CD14-positive monocyte (primary cell): ENCODE data around the gene TRUB2. TPM values are rescaled to one million over a fixed set of nuclear protein-coding genes. Genes with fewer than 3 reads are reported as not detected.

Experiments
- DNase-seq, 3 donors: peaks; one replicate each; pipeline ENCODE4 v3.0.0-alpha.2; 2011 to 2022
- H2AFZ ChIP-seq: 2 replicates; pipeline ENCODE4 v1.6.0; 2012; ENCODE audit warnings: mild to moderate bottlenecking, low read depth, low read length, inconsistent platforms; ENCODE audit not compliant: insufficient read depth, poor library complexity, severe bottlenecking
- H3K27ac ChIP-seq, 2 donors: 1 replicate in 1 of 2; 2 replicates in 1 of 2; pipeline ENCODE4 v1.5.1; 2012 to 2013; ENCODE audit warnings: low read length in 2 of 2, control low read depth in 1 of 2, inconsistent platforms in 1 of 2, low read depth in 1 of 2, mild to moderate bottlenecking in 1 of 2
- H3K27me3 ChIP-seq, 2 donors: one replicate each; pipeline versions ENCODE4 v1.6.0 to v1.6.1; 2011 to 2013; ENCODE audit warnings: low read length in 2 of 2; ENCODE audit not compliant: control insufficient read depth in 2 of 2, insufficient read depth in 2 of 2
- H3K36me3 ChIP-seq, 2 donors: replicated peaks in 1 of 2; 1 replicate in 1 of 2; 2 replicates in 1 of 2; pipeline versions ENCODE4 v1.5.1 to v1.6.1; 2012 to 2013; ENCODE audit warnings: low read length in 2 of 2, control low read depth in 1 of 2, inconsistent platforms in 1 of 2, mild to moderate bottlenecking in 1 of 2; ENCODE audit not compliant: insufficient read depth in 2 of 2, control insufficient read depth in 1 of 2
- H3K4me1 ChIP-seq, 2 donors: 1 replicate in 1 of 2; 2 replicates in 1 of 2; pipeline versions ENCODE4 v1.5.1 to v1.6.1; 2012 to 2013; ENCODE audit warnings: low read length in 2 of 2, control low read depth in 1 of 2, inconsistent platforms in 1 of 2, mild to moderate bottlenecking in 1 of 2, moderate library complexity in 1 of 2; ENCODE audit not compliant: insufficient read depth in 2 of 2, control insufficient read depth in 1 of 2
- H3K4me2 ChIP-seq: replicated peaks from 2 replicates; pipeline ENCODE3; 2012; ENCODE audit warnings: low read length, moderate library complexity, mild to moderate bottlenecking; ENCODE audit not compliant: poor library complexity, severe bottlenecking; ENCODE audit errors: extremely low read depth
- H3K4me3 ChIP-seq, 3 experiments: fragments of 200-600 bp in 1 of 3; sonication (generic) in 1 of 3; replicated peaks in 1 of 3; 1 replicate in 2 of 3; 2 replicates in 1 of 3; pipeline ENCODE4 v1.5.1; 2011 to 2013; ENCODE audit warnings: low read length in 3 of 3, mild to moderate bottlenecking in 3 of 3, control low read depth in 2 of 3, low read depth in 2 of 3, inconsistent platforms in 1 of 3, moderate library complexity in 1 of 3
- H3K79me2 ChIP-seq: 2 replicates; pipeline ENCODE4 v1.6.0; 2012; ENCODE audit warnings: mild to moderate bottlenecking, control low read depth, inconsistent platforms, low read length, moderate library complexity; ENCODE audit not compliant: insufficient read depth
- H3K9ac ChIP-seq: 2 replicates; pipeline ENCODE4 v1.6.0; 2017; ENCODE audit warnings: low read length, mild to moderate bottlenecking; ENCODE audit not compliant: insufficient read depth, poor library complexity, severe bottlenecking
- H3K9me3 ChIP-seq, 2 donors: replicated peaks in 1 of 2; 1 replicate in 1 of 2; 2 replicates in 1 of 2; pipeline versions ENCODE4 v1.5.1 to v1.6.1; 2012 to 2013; ENCODE audit warnings: low read length in 2 of 2, control low read depth in 1 of 2; ENCODE audit not compliant: control insufficient read depth in 1 of 2, insufficient read depth in 1 of 2
- H4K20me1 ChIP-seq: 2 replicates; pipeline ENCODE4 v1.6.0; 2012; ENCODE audit warnings: mild to moderate bottlenecking, low read length, control low read depth, moderate library complexity; ENCODE audit not compliant: insufficient read depth
- H3K27ac Mint-ChIP-seq, 7 donors: one replicate each; pipeline ENCODE4 v1.8.0; 2020; ENCODE audit warnings: mild to moderate bottlenecking in 7 of 7, mixed read lengths in 7 of 7, moderate library complexity in 6 of 7, inconsistent platforms in 2 of 7
- H3K27me3 Mint-ChIP-seq, 3 donors: one replicate each; pipeline ENCODE4 v1.8.0; 2021 to 2022; ENCODE audit warnings: low read depth in 3 of 3, mild to moderate bottlenecking in 3 of 3, mixed read lengths in 3 of 3, moderate library complexity in 3 of 3, inconsistent platforms in 1 of 3
- H3K36me3 Mint-ChIP-seq, 2 donors: one replicate each; pipeline ENCODE4 v1.8.0; 2020; ENCODE audit warnings: mixed read lengths in 2 of 2, inconsistent platforms in 1 of 2, mild to moderate bottlenecking in 1 of 2
- H3K4me1 Mint-ChIP-seq: one replicate; pipeline ENCODE4 v1.8.0; 2020; ENCODE audit warnings: mild to moderate bottlenecking, mixed read lengths
- H3K4me3 Mint-ChIP-seq, 2 donors: one replicate each; pipeline ENCODE4 v1.8.0; 2020; ENCODE audit warnings: mild to moderate bottlenecking in 2 of 2, mixed read lengths in 2 of 2, moderate library complexity in 1 of 2
- H3K9me3 Mint-ChIP-seq, 7 donors: one replicate each; pipeline ENCODE4 v1.8.0; 2020 to 2022; ENCODE audit warnings: mixed read lengths in 7 of 7, mild to moderate bottlenecking in 6 of 7, moderate library complexity in 6 of 7, inconsistent platforms in 2 of 7
- CTCF ChIP-seq: fragments of 200-600 bp; IDR thresholded peaks from one replicate; pipeline ENCODE4 v1.8.0; 2022; ENCODE audit warnings: antibody characterized with exemption, mild to moderate bottlenecking
- WGBS: methylation state at CpG from one replicate; pipeline ENCODE4 v1.1.5; 2013; ENCODE audit warnings: missing lambda C conversion rate; ENCODE audit not compliant: insufficient coverage; 5-methylcytosine and 5-hydroxymethylcytosine counted together
- intact Hi-C, 2 donors: fragments of 100-400 bp; cut with micrococcal nuclease; formaldehyde crosslinking; loops; one replicate each; pipeline versions ENCODE4 v1.15.0 to v1.15.1; 2023
- polyA plus RNA-seq, 3 donors: library from polyadenylated mRNA; depleted of rRNA in 1 of 3; unstranded in 2 of 3; stranded (reverse) in 1 of 3; fragments of 300-500 nt in 2 of 3; fragments of >200 nt in 1 of 3; fragmentation: Illumina TruSeq in 2 of 3; gene quantifications; 1 replicate in 2 of 3; 2 replicates in 1 of 3; pipeline ENCODE4 v1.2.3, GENCODE V29; 2012 to 2021

TRUB2 gene
- polyA plus RNA-seq, 3 donors = 5.9 to 17.0 (median 13.5) TPM

- no peak for TF ChIP-seq CTCF
- 0% methylated on average over 6 of the region's 10 CpGs for WGBS
- H3K36me3 ChIP-seq = peaks cover 4 to 20% of the 10 kb centered on the region in 2 donors
- peak overlapping the region; percentile 88 for H2AFZ ChIP-seq
- H3K4me3 Mint-ChIP-seq = peak overlapping the region; percentile 89 to 96
- intact Hi-C loops = loop anchor here (2.0 to 10.0 kb wide), 4 partner anchors 47 to 94 kb away; partner anchors contain the start of genes COQ4 (in 2 of the 2), TRUB2 (in 2 of the 2), GOLGA2 (in 1 of the 2) and ODF2 (in 1 of the 2)
- peaks cover 14% of the 10 kb centered on the region for H4K20me1 ChIP-seq
- H3K27me3 ChIP-seq = no peaks in the 10 kb centered on the region
- peak overlapping the region; percentile 95 to 99 (median 98) for H3K27ac Mint-ChIP-seq
- peak overlapping the region; percentile 91 for H3K9ac ChIP-seq
- no peaks in the 10 kb centered on the region for H3K9me3 Mint-ChIP-seq
- H3K4me1 ChIP-seq = peaks cover 20 to 22% of the 10 kb centered on the region in 2 donors
- H3K4me1 Mint-ChIP-seq = peaks cover 30% of the 10 kb centered on the region
- peaks cover 18 to 30% of the 10 kb centered on the region in 2 donors for H3K36me3 Mint-ChIP-seq
- peaks cover 52% of the 10 kb centered on the region for H3K79me2 ChIP-seq
- peak overlapping the region; percentile 83 to 99 for H3K27ac ChIP-seq
- peak overlapping the region; percentile 75 to 94 (median 93) for H3K4me3 ChIP-seq
- DNase-seq = peak; percentile 22 to 49 (median 37)
- peak overlapping the region; percentile 83 for H3K4me2 ChIP-seq
- H3K27me3 Mint-ChIP-seq = peaks cover 0 to 3% (median 0%) of the 10 kb centered on the region in 3 donors
- no peaks in the 10 kb centered on the region for H3K9me3 ChIP-seq
These were observed 49.4 kb upstream of the TRUB2 start for GRCh38 chr9:128371630-128372117.

- H3K9me3 ChIP-seq = no peaks in the 10 kb centered on the region
These were observed 48.7 kb upstream of the TRUB2 start, which contains the start of gene URM1 for GRCh38 chr9:128370752-128371629. URM1 (plus strand) TSS chr9:128371374; CDS start chr9:128371381, 7 bp downstream.

More at GRCh38 chr9:128370752-128371629, 48.7 kb upstream of the TRUB2 start, which contains the start of gene URM1:
- peaks cover 48% of the 10 kb centered on the region for H3K79me2 ChIP-seq
- peaks cover 14% of the 10 kb centered on the region for H4K20me1 ChIP-seq
- peak within 1 kb of the TSS; percentile 75 to 94 (median 93) for H3K4me3 ChIP-seq
- H3K36me3 Mint-ChIP-seq = peaks cover 18 to 29% of the 10 kb centered on the region in 2 donors
- intact Hi-C loops = loop anchor here (2.0 to 10.0 kb wide), 4 partner anchors 46 to 94 kb away; partner anchors contain the start of genes COQ4 (in 2 of the 2), TRUB2 (in 2 of the 2), GOLGA2 (in 1 of the 2) and ODF2 (in 1 of the 2)
- peak within 1 kb of the TSS; percentile 96 to 99 (median 98) for H3K27ac Mint-ChIP-seq
- peak within 1 kb of the TSS; percentile 83 for H3K4me2 ChIP-seq
- H2AFZ ChIP-seq = peak within 1 kb of the TSS; percentile 88
- TF ChIP-seq CTCF = no peak
- DNase-seq = peak; percentile 96 to 99 (median 99)
- peaks cover 30% of the 10 kb centered on the region for H3K4me1 Mint-ChIP-seq
- peak within 1 kb of the TSS; percentile 83 to 99 for H3K27ac ChIP-seq
- H3K27me3 ChIP-seq = no peaks in the 10 kb centered on the region
- 0% methylated on average over 30 of the region's 55 CpGs for WGBS
- H3K4me1 ChIP-seq = peaks cover 20 to 22% of the 10 kb centered on the region in 2 donors
- peaks cover 0 to 3% (median 0%) of the 10 kb centered on the region in 3 donors for H3K27me3 Mint-ChIP-seq
- peak within 1 kb of the TSS; percentile 91 for H3K9ac ChIP-seq
- H3K36me3 ChIP-seq = peaks cover 4 to 20% of the 10 kb centered on the region in 2 donors
- H3K9me3 Mint-ChIP-seq = no peaks in the 10 kb centered on the region
- H3K4me3 Mint-ChIP-seq = peak within 1 kb of the TSS; percentile 89 to 96
